Measurements from ENCODE around the gene SETD7.

DNA sequence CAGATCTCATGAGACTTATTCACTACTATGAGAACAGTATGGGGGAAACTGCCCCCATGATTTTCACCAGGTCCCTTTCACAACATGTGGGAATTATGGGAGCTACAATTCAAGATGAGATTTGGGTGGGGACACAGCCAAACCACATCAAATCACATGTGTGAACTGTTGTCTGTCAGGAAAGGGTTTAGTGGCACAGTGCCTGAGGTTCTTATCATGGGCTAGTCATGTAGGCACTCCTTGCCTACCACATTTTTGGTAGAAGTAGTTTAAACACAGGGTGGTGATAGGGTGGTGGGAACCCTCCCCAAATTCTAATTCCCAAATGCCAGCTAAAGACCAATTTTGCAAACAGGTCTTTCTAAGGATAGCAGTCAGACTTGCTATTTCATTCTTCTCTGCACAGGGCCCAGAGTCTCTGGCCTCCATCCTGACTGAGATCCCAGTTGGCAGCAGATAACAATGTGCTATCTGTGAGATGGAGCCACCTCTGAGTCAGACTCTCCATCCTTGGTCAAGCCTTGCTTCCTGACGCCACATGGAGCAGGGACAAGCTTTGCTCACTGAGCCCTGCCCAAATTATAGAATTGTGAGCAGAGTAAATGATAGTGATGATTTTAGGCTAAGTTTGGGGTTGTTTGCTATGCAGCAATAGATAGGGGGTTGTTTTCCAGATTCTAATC, 33.5 kb upstream of the SETD7 start:
- TF ChIP-seq, protein P1, sequence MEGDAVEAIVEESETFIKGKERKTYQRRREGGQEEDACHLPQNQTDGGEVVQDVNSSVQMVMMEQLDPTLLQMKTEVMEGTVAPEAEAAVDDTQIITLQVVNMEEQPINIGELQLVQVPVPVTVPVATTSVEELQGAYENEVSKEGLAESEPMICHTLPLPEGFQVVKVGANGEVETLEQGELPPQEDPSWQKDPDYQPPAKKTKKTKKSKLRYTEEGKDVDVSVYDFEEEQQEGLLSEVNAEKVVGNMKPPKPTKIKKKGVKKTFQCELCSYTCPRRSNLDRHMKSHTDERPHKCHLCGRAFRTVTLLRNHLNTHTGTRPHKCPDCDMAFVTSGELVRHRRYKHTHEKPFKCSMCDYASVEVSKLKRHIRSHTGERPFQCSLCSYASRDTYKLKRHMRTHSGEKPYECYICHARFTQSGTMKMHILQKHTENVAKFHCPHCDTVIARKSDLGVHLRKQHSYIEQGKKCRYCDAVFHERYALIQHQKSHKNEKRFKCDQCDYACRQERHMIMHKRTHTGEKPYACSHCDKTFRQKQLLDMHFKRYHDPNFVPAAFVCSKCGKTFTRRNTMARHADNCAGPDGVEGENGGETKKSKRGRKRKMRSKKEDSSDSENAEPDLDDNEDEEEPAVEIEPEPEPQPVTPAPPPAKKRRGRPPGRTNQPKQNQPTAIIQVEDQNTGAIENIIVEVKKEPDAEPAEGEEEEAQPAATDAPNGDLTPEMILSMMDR (IDR thresholded peaks at IDR 0.05), result no peak
- no peak for TF ChIP-seq POLR2A (IDR thresholded peaks at IDR 0.05)
